ENCODE data around the gene TPRG1L.

Gene TPRG1L

DNA sequence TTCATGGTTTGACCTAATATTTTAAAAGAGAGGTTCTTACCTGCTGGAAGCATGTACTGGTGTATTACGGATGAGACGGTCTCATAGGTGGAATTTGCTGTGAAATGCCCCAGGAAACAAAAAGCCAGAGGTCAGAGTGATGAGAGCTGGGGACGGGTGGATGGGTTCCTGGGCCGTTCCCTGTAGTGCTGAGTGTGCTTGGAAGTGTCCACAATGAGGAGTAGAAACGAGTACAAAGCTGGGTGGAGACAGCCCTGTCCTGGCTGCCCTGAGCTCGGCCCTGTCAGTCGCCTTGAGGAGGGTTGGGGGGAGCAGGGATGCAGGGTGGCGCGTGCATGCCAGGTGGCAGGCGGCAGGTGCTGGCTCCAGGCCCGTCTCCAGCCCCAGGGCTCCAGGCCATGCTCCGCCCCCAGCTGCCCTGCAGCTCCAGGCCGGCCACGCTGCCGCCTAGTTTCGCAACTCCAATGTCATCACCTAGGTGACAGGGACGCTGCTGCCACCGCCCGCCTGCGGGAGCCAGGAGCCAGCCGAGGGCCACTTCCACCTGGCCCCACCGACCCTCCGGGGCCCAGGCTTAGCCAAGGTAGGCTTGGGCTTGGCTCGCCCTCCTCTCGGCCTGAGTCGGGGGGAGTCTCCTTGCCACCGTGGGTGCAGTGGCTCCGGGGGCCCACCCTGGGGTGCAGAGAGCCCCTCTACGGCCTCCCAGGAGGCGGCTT is 43.9 kb downstream of the TPRG1L start:
- DNase-seq, result peak; percentile 44

DNA sequence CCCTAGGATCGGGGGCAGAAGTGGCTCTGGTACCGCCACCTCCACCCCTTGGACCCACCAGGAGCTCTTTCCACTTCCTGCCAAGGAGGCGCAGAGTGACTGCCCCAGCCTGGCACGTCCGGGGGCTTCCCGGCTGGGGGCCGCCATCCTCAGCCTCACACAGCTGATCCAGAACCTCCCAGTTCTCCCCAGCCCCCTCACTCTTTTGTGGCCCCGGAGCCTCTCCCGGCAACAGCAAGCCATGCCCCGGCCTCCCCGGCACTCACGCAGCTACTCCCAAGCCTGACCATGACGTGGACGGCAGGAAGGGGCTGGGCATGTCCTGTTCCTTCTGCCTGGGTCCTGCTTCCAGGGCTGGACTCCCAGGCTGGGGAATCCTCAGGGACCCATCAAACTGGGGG is 44.6 kb downstream of the TPRG1L start:
- no peak for DNase-seq

DNA sequence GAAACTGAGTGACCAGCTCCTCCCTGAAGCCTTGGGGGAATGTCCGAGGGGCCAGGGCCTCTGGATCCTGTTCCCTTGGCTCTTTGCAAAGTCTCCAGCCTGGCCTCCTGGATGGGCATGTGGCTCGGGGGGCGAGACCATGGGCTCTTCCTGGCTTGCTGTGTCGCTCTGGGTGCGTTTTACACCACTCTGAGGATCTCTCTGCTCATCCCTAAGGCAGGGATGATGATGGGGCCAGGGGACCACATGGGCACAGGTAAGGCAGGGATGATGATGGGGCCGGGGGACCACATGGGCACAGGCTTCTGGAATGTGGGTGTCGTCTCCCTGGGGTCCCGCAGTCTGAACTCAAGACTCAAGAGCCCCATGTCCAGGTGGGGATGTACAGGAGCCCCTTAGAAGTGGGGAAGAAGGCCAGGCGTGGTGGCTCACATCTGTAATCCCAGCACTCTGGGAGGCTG is 45.2 kb downstream of the TPRG1L start:
- DNase-seq, result no peak

DNA sequence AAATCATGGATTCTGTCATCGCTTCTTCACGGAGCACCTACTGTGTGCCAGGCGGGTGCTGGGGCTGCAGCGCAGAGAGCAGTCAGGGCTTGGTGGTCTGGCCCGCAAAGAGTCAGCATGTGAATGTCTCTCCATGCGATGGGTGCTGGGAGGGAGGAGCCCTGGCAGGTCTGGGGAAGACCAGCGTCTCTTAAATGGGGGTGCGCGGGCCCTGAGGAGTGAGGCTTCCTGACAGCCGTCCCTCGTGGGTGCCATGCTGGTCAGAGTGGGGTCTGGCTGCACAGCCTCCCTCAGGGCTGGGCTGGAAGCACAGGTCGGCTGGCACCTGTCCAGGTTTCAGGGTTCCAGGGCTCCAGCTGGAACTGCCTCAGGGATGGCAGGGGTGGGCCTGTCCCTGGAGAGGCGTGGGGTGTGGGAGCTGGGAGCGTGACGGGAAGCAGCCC is 46.0 kb downstream of the TPRG1L start:
- no peak for DNase-seq

DNA sequence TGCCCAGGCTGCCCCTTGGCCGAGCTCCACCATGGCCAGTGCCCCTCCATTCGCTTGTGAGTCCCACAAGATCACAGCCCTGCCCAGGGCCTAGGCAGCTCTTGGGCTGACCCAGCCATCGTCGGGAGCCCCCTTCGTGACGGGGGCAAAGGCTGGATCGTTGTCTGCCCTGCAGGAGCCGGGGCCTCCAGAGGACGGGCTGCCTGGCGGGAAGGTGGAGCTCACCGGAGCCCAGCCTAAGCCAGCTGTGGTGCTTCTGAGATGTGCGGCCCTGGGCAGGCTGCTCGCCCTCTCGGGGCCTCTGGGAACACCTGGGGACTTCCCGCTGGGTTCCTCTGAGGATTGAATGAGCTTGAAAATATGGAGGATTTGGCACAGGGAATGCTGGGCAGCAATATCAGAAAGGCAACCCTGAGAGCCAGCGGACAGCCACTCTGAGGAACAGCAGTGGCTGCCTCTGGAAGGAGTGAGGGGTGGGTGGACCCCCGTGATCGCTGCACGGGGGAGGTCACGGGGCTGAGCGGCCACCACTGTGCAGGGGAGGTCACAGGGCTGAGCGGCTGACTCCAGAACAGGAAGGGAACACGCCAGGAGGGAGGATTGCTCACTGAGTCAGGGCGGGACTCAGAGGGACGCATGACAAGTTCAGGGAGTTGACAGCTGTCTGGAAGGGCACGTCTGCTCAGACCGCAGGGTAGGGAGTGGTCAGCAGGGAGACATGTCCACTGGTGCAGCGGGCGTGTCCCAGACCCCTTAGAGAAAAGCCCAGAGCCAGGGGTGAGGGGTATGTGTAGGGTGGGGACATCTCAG is 46.8 kb downstream of the TPRG1L start:
- DNase-seq, result no peak

DNA sequence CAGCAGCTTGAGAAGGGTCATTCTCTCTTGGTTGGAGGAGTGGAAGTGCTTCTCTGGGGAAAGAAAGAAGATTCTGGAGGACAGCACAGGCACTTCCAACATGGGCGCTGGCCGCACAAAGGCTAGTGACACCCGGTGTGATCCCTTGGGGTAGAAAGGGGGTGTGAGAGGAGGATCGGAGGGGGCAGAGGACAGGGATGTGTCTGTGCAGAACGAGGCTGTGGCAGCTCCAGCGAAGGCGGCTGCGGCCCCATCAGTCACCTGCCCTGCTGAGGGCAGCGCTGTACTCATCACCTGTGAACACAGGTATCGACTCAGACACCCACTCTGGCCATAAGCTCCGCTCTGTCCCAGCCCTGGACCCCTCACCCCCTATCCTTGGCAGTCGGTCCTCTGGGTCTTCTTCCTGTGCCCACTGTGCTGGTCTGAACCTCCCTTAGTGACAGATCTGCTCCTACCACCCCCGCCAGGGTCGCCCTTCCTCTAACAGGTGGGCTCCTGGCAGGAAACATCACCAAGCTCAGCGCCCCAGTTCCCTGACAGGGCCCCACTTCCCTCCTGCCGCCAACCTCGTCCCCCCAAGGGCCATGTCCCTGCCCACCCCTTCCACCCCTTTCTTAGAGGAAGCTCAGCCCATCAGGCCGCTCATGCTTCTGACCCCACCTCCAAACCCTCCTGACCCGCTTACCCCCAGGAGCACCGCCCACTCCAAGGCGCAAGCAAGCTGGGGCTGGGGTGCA is 47.6 kb downstream of the TPRG1L start:
- no peak for DNase-seq

DNA sequence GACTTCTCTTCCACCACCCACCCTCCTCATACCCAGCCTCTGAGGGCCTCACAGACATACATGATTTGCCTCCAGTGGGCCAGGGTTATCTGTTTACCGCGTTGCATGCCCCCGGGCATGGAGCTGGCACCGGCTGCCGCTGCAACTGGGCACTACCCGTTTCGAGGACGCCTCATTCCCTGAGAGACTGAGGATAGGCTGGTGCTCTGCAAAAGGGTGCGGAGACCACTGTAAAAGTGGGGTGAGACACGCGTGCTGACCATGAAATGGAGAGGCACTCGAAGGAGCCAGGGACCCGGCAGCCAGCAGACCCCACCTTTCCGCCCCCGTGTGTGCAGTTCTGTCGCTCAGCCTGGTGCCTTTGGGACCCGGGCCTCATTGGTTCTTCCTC is 48.2 kb downstream of the TPRG1L start:
- no peak for DNase-seq

DNA sequence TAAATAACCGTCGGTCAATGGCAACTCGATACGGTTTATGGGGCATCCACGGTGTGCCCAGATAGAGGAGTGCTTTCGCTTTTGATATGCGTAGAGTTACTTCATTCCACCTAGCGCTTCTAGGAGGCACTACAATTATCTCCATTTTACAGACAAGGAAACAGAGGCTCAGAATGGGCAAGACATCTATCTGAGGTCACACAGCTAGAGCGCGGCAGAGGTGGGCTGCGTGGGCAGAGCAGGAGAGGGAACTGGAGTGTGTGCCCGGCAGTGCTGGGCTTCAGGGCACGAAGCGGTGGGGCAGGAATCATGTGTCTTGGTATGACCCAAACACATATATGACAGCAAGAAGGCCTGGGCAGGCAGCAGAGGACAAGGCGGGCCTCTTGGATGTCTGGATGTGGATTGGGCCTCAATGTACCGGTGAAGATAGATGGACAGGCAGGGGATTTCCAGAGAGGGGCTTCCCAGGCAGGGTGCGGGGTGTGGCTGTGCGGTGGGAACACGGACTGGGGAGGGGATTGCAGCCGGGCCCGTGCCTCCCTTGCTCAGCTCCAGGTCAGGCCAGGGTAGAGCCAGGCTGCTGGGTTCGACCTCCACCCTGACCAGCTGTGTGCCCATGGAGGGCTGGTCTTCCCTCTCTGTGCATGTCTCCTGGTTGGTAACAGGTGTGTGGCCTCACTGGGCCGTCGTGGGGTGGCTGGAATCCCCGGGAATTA is 48.7 kb downstream of the TPRG1L start:
- DNase-seq, result no peak

DNA sequence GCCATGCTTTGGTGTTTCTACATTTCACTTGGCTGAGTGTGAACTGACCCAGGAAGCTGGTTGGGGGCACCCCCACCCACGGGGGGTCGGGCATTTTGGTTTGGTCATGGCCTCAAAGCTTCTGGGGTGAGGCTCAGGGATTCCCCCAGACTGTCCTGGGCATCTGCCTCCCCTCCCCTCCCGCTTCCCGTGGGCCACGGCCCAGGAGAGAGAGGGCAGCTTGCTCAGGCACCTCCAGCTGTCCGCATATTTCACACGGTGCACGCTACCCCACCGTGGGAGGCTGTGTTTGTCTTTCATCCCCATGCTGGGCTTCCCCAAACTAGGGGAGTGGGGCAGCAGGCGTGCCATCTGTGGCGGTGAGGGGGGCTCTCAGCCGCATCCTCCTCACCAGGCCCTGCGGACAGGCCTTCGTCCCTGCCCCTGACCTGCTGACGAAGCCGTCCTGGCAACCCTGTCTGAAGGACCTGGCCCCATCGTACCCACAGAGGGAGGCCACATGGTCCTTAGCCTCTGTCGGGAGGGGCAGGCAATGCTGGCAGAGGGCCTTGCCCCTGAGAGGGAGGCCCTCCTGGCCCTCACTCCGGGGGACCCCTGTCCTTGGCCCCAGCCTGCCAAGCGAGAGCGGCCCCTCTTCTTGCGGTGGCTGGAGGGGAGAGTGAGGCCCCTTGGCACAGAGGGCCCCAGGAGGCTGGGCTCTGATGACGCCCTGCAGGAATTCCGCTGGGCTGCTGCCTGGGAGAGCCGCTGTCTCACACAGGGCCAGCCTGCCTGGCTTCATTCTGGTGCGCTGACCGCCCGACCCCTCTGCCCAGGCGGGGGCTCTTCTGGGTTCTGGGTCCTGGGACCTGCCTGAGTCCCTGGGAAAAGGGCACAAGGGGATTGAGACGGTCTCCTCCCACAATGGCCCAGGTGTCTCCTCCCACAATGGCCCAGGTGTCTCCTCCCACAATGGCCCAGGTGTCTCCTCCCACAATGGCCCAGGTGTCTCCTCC is 49.6 kb downstream of the TPRG1L start:
- peak; percentile 57 for DNase-seq

DNA sequence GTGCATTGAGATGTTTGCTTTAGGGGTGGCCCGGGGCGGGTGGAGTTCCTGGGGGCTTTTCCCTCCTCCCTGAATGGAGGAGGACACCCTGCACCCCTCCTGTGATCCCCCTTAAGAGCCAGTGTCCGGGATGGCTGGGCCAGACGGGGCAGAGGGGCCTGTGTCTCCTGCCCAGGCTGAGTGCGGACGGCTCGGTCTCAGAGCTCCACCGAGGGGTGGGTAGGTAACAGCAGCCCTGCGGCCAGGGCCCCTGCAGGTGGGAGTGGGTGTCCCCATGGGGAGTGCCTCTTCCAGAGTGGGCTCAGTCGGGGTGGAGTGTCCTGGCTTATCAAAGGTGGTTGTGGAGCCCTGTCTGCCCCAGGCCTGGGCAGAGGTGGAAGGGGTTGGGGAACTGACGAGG is 50.6 kb downstream of the TPRG1L start:
- DNase-seq, result no peak

DNA sequence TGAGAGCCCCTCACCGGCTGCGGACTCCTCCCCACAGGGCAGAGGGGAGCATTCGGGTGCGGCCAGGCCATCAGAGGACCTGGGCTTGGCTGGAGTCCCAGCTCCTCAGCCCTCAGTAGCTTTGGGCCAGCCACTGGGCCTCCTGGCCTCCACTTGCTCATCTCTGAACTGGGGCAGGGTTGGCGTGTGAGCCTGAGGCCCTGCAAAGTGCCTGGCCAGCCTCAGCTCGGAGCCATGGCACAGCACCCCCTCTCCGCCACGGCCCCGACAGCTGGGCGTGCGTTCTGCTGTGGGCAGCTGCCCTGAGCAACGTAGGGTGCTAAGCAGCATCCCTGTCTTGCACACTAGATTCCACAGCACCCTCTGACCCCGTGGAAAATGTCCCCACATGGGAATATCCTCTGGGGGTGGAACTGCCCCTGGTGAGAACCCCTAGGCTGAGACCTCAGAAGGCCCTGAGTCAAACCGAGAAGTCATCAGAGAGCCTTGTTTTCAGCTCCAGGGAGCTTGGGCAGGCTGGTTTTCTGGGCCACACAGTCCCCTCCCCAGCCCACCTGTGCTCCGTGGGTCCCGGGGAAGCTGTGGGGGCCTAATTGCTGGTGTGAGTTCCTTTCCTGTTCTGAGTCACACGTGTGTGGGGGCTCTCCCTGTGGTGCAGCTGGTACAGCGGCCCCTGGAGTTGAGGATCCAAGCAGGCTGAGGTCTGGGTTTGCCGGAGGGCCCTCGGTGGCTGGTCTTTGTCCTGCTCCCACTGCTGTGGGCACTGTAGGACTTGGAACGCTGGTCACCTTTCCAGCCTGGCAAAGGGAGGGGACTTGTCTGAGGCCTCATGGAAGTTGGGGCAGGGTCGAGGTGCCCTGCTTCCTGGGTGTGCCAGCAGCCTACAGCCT is 52.0 kb downstream of the TPRG1L start:
- no peak for DNase-seq

DNA sequence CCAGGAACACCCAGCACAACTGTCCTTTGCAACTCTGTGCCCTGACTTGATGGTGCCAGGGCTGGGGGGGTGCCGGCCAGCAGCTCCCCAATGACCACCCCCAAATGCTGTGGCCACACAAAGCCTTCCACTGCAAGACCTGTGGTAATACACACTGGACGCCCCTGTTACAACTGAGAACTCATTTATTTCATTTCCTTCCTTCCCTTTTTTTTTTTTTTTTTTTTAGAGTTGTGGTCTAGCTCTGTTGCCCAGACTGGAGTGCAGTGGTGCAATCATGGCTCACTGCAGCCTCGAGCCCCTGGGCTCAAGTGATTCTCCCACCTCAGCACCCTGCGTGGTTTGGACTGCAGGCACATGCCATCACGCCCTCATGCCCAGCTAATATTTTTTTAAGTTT is 52.7 kb downstream of the TPRG1L start:
- DNase-seq, result no peak

DNA sequence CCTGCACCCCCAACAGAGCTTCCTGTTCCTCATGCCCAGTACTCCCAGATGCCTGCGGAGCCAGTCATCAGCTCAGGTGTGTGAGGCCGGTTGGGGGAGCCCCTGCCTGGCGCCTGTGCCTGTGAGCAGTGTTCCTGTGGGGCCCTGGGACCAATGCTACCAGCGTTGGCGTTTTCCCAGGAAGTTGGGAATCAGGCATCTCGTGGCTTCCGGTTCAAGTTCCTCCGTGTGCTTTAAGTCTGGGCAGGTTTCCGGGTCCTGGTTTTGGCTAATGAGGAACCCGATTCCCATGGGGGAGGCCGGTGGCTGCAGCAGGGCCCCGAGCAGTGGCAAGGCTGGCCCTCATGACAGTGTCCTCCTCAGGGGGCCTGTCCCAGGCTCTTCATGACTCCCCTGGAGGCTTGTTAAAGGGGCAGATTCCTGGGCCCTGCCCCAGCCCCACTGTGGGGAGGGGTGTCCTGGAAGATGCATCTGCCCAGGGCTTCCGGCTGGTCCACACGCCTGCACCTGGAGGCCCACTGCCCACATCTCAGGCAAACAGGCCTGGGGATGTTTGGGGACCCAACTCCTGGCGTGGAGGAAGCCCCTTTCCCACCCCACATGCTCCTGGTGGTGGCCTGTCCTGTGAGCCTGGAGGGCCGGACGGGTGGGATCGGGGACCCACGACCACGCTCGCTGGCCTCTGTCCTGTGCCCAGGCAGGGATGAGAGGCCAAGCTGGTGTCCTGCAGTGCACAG is 53.7 kb downstream of the TPRG1L start:
- DNase-seq, result no peak

DNA sequence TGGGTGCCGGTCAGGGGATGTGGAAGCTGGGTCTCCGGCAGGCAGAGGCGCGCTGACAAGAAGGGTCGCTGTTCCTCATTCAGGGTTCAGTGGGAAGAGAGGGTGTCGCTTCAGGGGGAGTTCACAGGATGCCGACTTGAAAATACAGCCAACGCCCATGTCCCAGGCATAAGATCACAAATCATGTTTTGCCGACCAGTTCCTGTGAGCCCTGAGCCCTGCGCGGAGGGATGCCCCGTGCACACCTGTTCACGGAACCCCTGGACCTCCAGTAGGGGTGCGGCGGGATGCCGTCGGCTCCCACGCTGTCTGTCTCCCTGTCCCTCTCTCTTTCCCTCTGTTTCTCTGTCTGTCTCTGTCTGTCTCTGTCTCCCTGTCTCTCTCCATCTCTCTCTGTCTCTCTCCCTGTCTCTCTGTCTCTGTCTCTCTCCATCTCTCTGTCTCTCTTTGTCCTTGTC is 54.3 kb downstream of the TPRG1L start:
- DNase-seq, result no peak
